Sigmoid colon (tissue), 7 donors: ENCODE data around the gene KPNA6. TPM values are rescaled to one million over a fixed set of nuclear protein-coding genes. Genes with fewer than 3 reads are reported as not detected.

Experiments
- DNase-seq: peaks from one replicate; pipeline ENCODE4 v3.0.0-alpha.2; 2019
- H3K27ac ChIP-seq, 4 donors: fragments of 200-600 bp; sonication (generic); one replicate each; pipeline ENCODE4 v1.5.1; 2016 to 2019; ENCODE audit warnings: mild to moderate bottlenecking in 1 of 4
- H3K27me3 ChIP-seq, 3 donors: fragments of 200-600 bp; sonication (generic); one replicate each; pipeline ENCODE4 v1.5.1; 2019; ENCODE audit warnings: mild to moderate bottlenecking in 1 of 3
- H3K36me3 ChIP-seq, 4 donors: fragments of 200-600 bp; sonication (generic); one replicate each; pipeline ENCODE4 v1.5.1; 2016 to 2019
- H3K4me1 ChIP-seq, 4 donors: fragments of 200-600 bp; sonication (generic); one replicate each; pipeline ENCODE4 v1.5.1; 2017 to 2019
- H3K4me3 ChIP-seq, 4 donors: fragments of 200-600 bp; sonication (generic); one replicate each; pipeline ENCODE4 v1.5.1; 2017 to 2019; ENCODE audit warnings: mild to moderate bottlenecking in 2 of 4, moderate library complexity in 1 of 4
- H3K9me3 ChIP-seq, 4 donors: fragments of 200-600 bp in 3 of 4; sonication (generic) in 3 of 4; one replicate each; pipeline versions ENCODE4 v1.5.1 to v1.6.1; 2013 to 2019
- CTCF ChIP-seq, 4 experiments: fragments of 450-650 bp in 3 of 4; fragments of 200-600 bp in 1 of 4; IDR thresholded peaks; one replicate each; pipeline ENCODE4 v1.5.1; 2016 to 2019; ENCODE audit warnings: antibody characterized with exemption in 4 of 4, mild to moderate bottlenecking in 3 of 4, moderate library complexity in 2 of 4
- EP300 ChIP-seq, 4 donors: sonication (generic); formaldehyde crosslinking; IDR thresholded peaks; one replicate each; pipeline ENCODE4 v1.6.1; 2017; ENCODE audit warnings: antibody characterized with exemption in 4 of 4
- POLR2A ChIP-seq, 2 donors: fragments of 450-650 bp; IDR thresholded peaks; one replicate each; pipeline ENCODE4 v1.6.1; 2016; ENCODE audit warnings: antibody characterized with exemption in 2 of 2, mild to moderate bottlenecking in 2 of 2, moderate library complexity in 2 of 2
- POLR2AphosphoS5 ChIP-seq, 4 donors: sonication (generic); formaldehyde crosslinking; IDR thresholded peaks; one replicate each; pipeline ENCODE4 v1.6.1; 2017; ENCODE audit warnings: antibody characterized with exemption in 4 of 4
- WGBS, 2 donors: extraction: QIAGEN DNeasy Blood & Tissue Kit; methylation state at CpG; one replicate each; pipeline ENCODE4 v1.1.7; 2013; 5-methylcytosine and 5-hydroxymethylcytosine counted together
- intact Hi-C: fragments of 100-400 bp; cut with DNase I; formaldehyde crosslinking; loops from one replicate; pipeline ENCODE4 v1.15.1; 2023
- polyA plus RNA-seq, 3 donors: library from polyadenylated mRNA; stranded (reverse); fragments of 200-250 nt; gene quantifications; one replicate each; pipeline ENCODE4 v1.2.3, GENCODE V29; 2013
- small RNA-seq, 3 donors: library from RNA; depleted of rRNA; stranded (forward); fragments of <200 nt; gene quantifications; one replicate each; pipeline ENCODE3, GENCODE V24; 2016
- total RNA-seq, 4 donors: library from RNA; depleted of rRNA; stranded (reverse); fragments of >200 nt; gene quantifications; one replicate each; pipeline ENCODE4 v1.1.0, GENCODE V29; 2016
- donor health status: healthy with polysubstance abuse.
- donor health status: Bipolar disorder and iron deficiency.
- donor health status: healthy.

KPNA6 gene
- total and polyA plus RNA-seq, 7 donors = 6.0 to 47.0 (median 33.4) TPM

- intact Hi-C loops = loop anchor here (5.0 kb wide), 1 partner anchor 128 kb away; no protein-coding TSS in a partner anchor
- Histone ChIP-seq H3K9me3 (no peaks in the 10 kb centered on the region), H3K4me1 (peaks cover 0 to 32% (median 26%) of the 10 kb centered on the region in 4 donors), H3K27ac (peak overlapping the region in 1 of 4 donors; percentile 90), H3K27me3 (no peaks in the 10 kb centered on the region), H3K4me3 (no peak overlapping the region), H3K36me3 (peaks cover 28 to 61% (median 32%) of the 10 kb centered on the region in 4 donors)
- TF ChIP-seq EP300 (IDR thresholded peaks at IDR 0.05) (no peak), CTCF (IDR thresholded peaks at IDR 0.05) (no peak), POLR2A (IDR thresholded peaks at IDR 0.05) (no peak), POLR2AphosphoS5 (IDR thresholded peaks at IDR 0.05) (no peak)
- WGBS, 2 donors = 90 to 96% methylated on average over 4 of the region's 4 CpGs
- no peak for DNase-seq
Observed at GRCh38 chr1:32224285-32224684, 116.4 kb downstream of the KPNA6 start.

Small RNA genes within 50 kb of the gene (small RNA-seq; reads per million reads assigned to genes)
- gene MIR5585 (0 reads per million in 3 donors), gene RF00017 (0 reads per million in 3 donors)

Other genes with a start within 250 kb of the KPNA6 start
- gene PTP4A2, start 169.7 kb upstream of the KPNA6 start, total RNA-seq = 100 to 1,000 TPM; 226 to 327 (median 255) TPM
- 100 to 1,000 TPM; 145 to 228 (median 177) TPM for gene PTP4A2, start 169.7 kb upstream of the KPNA6 start, polyA plus RNA-seq
- gene KHDRBS1, start 94.2 kb upstream of the KPNA6 start, total RNA-seq = 10 to 100 TPM; 67.2 to 80.6 (median 73.6) TPM
- gene KHDRBS1, start 94.2 kb upstream of the KPNA6 start, polyA plus RNA-seq = 10 to 100 TPM; 58.0 to 83.7 (median 66.1) TPM
- gene TMEM39B, start 35.1 kb upstream of the KPNA6 start, total RNA-seq = 1 to 10 TPM; 2.0 to 6.7 (median 3.7) TPM
- gene TMEM39B, start 35.1 kb upstream of the KPNA6 start, polyA plus RNA-seq = 10 to 100 TPM in 1 of 3 donors, 1 to 10 TPM in 2; 3.6 to 11.9 (median 3.7) TPM
- gene TXLNA, start 71.6 kb downstream of the KPNA6 start, total RNA-seq = 10 to 100 TPM; 28.9 to 46.7 (median 36.7) TPM
- gene TXLNA, start 71.6 kb downstream of the KPNA6 start, polyA plus RNA-seq = 10 to 100 TPM in 2 of 3 donors, 1 to 10 TPM in 1; 9.0 to 35.4 (median 11.6) TPM
- 10 to 100 TPM in 1 of 4 donors, 1 to 10 TPM in 3; 3.9 to 15.0 (median 6.9) TPM for gene CCDC28B, start 92.5 kb downstream of the KPNA6 start, total RNA-seq
- 1 to 10 TPM; 3.7 to 9.3 (median 4.2) TPM for gene CCDC28B, start 92.5 kb downstream of the KPNA6 start, polyA plus RNA-seq
- 1 to 10 TPM in 3 of 4 donors, under 1 TPM in 1; 0.81 to 3.9 (median 2.1) TPM for gene IQCC, start 97.6 kb downstream of the KPNA6 start, total RNA-seq
- gene IQCC, start 97.6 kb downstream of the KPNA6 start, polyA plus RNA-seq = 1 to 10 TPM in 2 of 3 donors, under 1 TPM in 1; 0.60 to 2.5 (median 1.4) TPM
- gene DCDC2B, start 101.0 kb downstream of the KPNA6 start, total RNA-seq = not detected
- gene DCDC2B, start 101.0 kb downstream of the KPNA6 start, polyA plus RNA-seq = under 1 TPM in 1 of 3 donors, not detected in 2; 0.04 TPM
- gene TMEM234, start 114.3 kb downstream of the KPNA6 start, total RNA-seq = 10 to 100 TPM in 2 of 4 donors, 1 to 10 TPM in 2; 6.4 to 20.8 (median 10.1) TPM
- gene TMEM234, start 114.3 kb downstream of the KPNA6 start, polyA plus RNA-seq = 10 to 100 TPM in 1 of 3 donors, 1 to 10 TPM in 2; 4.4 to 23.1 (median 7.2) TPM
- gene EIF3I, start 114.4 kb downstream of the KPNA6 start, total RNA-seq = 100 to 1,000 TPM; 163 to 178 (median 171) TPM
- 100 to 1,000 TPM; 171 to 226 (median 185) TPM for gene EIF3I, start 114.4 kb downstream of the KPNA6 start, polyA plus RNA-seq
- gene FAM167B, start 139.2 kb downstream of the KPNA6 start, total RNA-seq = 1 to 10 TPM in 2 of 4 donors, under 1 TPM in 1, not detected in 1; 0.71 to 3.0 (median 2.2) TPM
- gene FAM167B, start 139.2 kb downstream of the KPNA6 start, polyA plus RNA-seq = 1 to 10 TPM; 3.0 to 9.0 (median 3.6) TPM
- under 1 TPM in 3 of 4 donors, not detected in 1; 0.36 to 0.81 (median 0.49) TPM for gene LCK, start 143.2 kb downstream of the KPNA6 start, total RNA-seq
- gene LCK, start 143.2 kb downstream of the KPNA6 start, polyA plus RNA-seq = 10 to 100 TPM in 1 of 3 donors, 1 to 10 TPM in 1, under 1 TPM in 1; 0.92 to 37.3 (median 1.8) TPM
- 10 to 100 TPM; 47.1 to 68.0 (median 55.6) TPM for gene HDAC1, start 184.0 kb downstream of the KPNA6 start, total RNA-seq
- gene HDAC1, start 184.0 kb downstream of the KPNA6 start, polyA plus RNA-seq = 100 to 1,000 TPM; 163 to 215 (median 180) TPM
- gene MARCKSL1, start 228.2 kb downstream of the KPNA6 start, total RNA-seq = 1 to 10 TPM; 4.1 to 9.7 (median 6.6) TPM
- 100 to 1,000 TPM; 120 to 158 (median 141) TPM for gene MARCKSL1, start 228.2 kb downstream of the KPNA6 start, polyA plus RNA-seq